Measurements from ENCODE around the gene CRIM1.

DNA sequence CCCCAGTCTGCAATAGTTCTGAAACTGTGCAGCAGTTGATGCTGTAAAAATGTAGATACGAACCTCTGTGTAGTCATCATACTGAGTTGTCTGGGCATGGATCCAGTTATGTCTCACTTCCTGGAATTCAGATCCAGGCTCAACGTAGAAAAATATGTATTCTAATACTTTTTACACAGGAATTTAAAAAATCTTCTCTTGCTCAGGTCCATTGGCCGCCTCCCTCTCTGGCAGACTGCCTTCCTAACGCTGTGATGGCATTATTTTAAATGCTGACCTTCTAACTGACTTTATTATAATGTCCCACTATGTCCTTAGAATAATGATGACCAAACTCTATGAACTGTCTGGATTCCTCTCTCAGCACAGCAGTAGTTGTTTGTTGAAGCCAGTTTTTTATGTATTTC lies 122.8 kb downstream of the CRIM1 start:
- TF ChIP-seq CTCF (conservative IDR thresholded peaks at IDR 0.05; ENCODE audit: low read depth in 2 of 2) (no peak), EZH2 (IDR thresholded peaks at IDR 0.05; ENCODE audit: low read depth, unreplicated experiment) (no peak), REST (IDR thresholded peaks at IDR 0.05; ENCODE audit: unreplicated experiment) (no peak), POLR2AphosphoS5 (IDR thresholded peaks at IDR 0.05; ENCODE audit: low read depth) (no peak), EZH2phosphoT487 (IDR thresholded peaks at IDR 0.05; ENCODE audit: unreplicated experiment) (no peak), JUNB (IDR thresholded peaks at IDR 0.05; ENCODE audit: unreplicated experiment) (no peak), ZNF114 (CRISPR knock-in tag; IDR thresholded peaks at IDR 0.05) (no peak)
